WTC11 (cell line): ENCODE measurements around the gene MYOZ3. TPM values are rescaled to one million over a fixed set of nuclear protein-coding genes. Genes with fewer than 3 reads are reported as not detected.

Experiments
- ATAC-seq: fragments of 200-7000 bp; cut with Tn5 transposase; 2 replicates; pipeline ENCODE4 v1.10.0; 2021; ENCODE audit warnings: mild to moderate bottlenecking, moderate library complexity
- CTCF ChIA-PET: fragments of 300-600 bp; sonication (Branson Sonifier 250); formaldehyde crosslinking; loops from one replicate; lab custom pipeline; 2021; ENCODE audit warnings: antibody characterized with exemption; lab: Charles Lee
- POLR2A ChIA-PET: fragments of 350-600 bp; sonication (Branson Sonifier 250); formaldehyde crosslinking; loops from one replicate; lab custom pipeline; 2021; ENCODE audit warnings: antibody characterized with exemption; lab: Charles Lee
- DNase-seq: peaks from one replicate; pipeline ENCODE4 v3.0.0; 2021; ENCODE audit warnings: low spot score
- H3K27ac Mint-ChIP-seq: 2 replicates; pipeline ENCODE4 v1.8.0; 2021; ENCODE audit warnings: mixed read lengths
- H3K27me3 Mint-ChIP-seq: 2 replicates; pipeline ENCODE4 v1.8.0; 2021; ENCODE audit warnings: low read depth, mild to moderate bottlenecking, moderate library complexity, mixed read lengths
- H3K36me3 Mint-ChIP-seq: 2 replicates; pipeline ENCODE4 v1.8.0; 2021; ENCODE audit warnings: mixed read lengths
- H3K4me1 Mint-ChIP-seq: 2 replicates; pipeline ENCODE4 v1.8.0; 2022; ENCODE audit warnings: mixed read lengths
- H3K4me3 Mint-ChIP-seq: 2 replicates; pipeline ENCODE4 v1.8.0; 2021; ENCODE audit warnings: mild to moderate bottlenecking, moderate library complexity, mixed read lengths
- H3K9me3 Mint-ChIP-seq: 2 replicates; pipeline ENCODE4 v1.8.0; 2021; ENCODE audit warnings: mixed read lengths
- AFF4 ChIP-seq: sonication (generic); formaldehyde crosslinking; IDR thresholded peaks from 2 replicates; pipeline ENCODE4 v1.8.1; 2023; ENCODE audit warnings: mild to moderate bottlenecking, missing genetic modification reagents, borderline replicate concordance
- CREM ChIP-seq: sonication (generic); formaldehyde crosslinking; IDR thresholded peaks from 2 replicates; pipeline ENCODE4 v1.8.1; 2022; ENCODE audit warnings: mild to moderate bottlenecking, missing genetic modification reagents, moderate library complexity
- ETV6 ChIP-seq: sonication (generic); formaldehyde crosslinking; IDR thresholded peaks from 2 replicates; pipeline ENCODE4 v1.8.1; 2022; ENCODE audit warnings: mild to moderate bottlenecking, missing genetic modification reagents
- FOXK1 ChIP-seq: sonication (generic); formaldehyde crosslinking; IDR thresholded peaks from 2 replicates; pipeline ENCODE4 v1.8.0; 2022; ENCODE audit warnings: mild to moderate bottlenecking, moderate library complexity, missing genetic modification reagents
- NFATC4 ChIP-seq: fragments of 250-450 bp; sonication (Bioruptor Pico); IDR thresholded peaks from 2 replicates; pipeline ENCODE4 v1.9.0; 2021; ENCODE audit warnings: mild to moderate bottlenecking
- OVOL2 ChIP-seq: fragments of 250-450 bp; sonication (Bioruptor Pico); IDR thresholded peaks from 2 replicates; pipeline ENCODE4 v1.9.0; 2021; ENCODE audit warnings: mild to moderate bottlenecking, borderline replicate concordance
- RORB ChIP-seq: fragments of 250-450 bp; sonication (Bioruptor Pico); IDR thresholded peaks from 2 replicates; pipeline ENCODE4 v1.9.0; 2021; ENCODE audit warnings: mild to moderate bottlenecking
- SP1 ChIP-seq: sonication (generic); formaldehyde crosslinking; conservative IDR thresholded peaks from 2 replicates; pipeline ENCODE4 v1.8.1; 2022; ENCODE audit warnings: missing genetic modification reagents
- TEAD1 ChIP-seq: sonication (generic); formaldehyde crosslinking; IDR thresholded peaks from 2 replicates; pipeline ENCODE4 v1.8.0; 2022; ENCODE audit warnings: mild to moderate bottlenecking, missing genetic modification reagents
- USF2 ChIP-seq: sonication (generic); formaldehyde crosslinking; IDR thresholded peaks from 2 replicates; pipeline ENCODE4 v1.8.1; 2023; ENCODE audit warnings: mild to moderate bottlenecking, missing genetic modification reagents, moderate library complexity
- ZBTB21 ChIP-seq: sonication (generic); formaldehyde crosslinking; IDR thresholded peaks from 2 replicates; pipeline ENCODE4 v1.8.1; 2023; ENCODE audit warnings: mild to moderate bottlenecking, missing genetic modification reagents, borderline replicate concordance
- ZNF121 ChIP-seq: sonication (generic); formaldehyde crosslinking; IDR thresholded peaks from 2 replicates; pipeline ENCODE4 v1.8.0; 2023; ENCODE audit warnings: missing genetic modification reagents
- ZNF219 ChIP-seq: sonication (generic); formaldehyde crosslinking; IDR thresholded peaks from 2 replicates; pipeline ENCODE4 v1.8.0; 2023; ENCODE audit warnings: missing genetic modification reagents, mild to moderate bottlenecking, borderline replicate concordance
- ZNF671 ChIP-seq: fragments of 250-450 bp; sonication (Bioruptor Pico); IDR thresholded peaks from 2 replicates; pipeline ENCODE4 v1.8.0; 2021; ENCODE audit warnings: mild to moderate bottlenecking
- total RNA-seq: library from RNA; stranded (reverse); gene quantifications from 3 replicates; pipeline ENCODE4 v1.2.3, GENCODE V29; 2021
- TF ChIP-seq, protein P1 (sequence below): fragments of 200-600 bp; IDR thresholded peaks from 2 replicates; pipeline ENCODE4 v1.8.0; 2022; ENCODE audit warnings: antibody characterized with exemption
- TF ChIP-seq, protein P2 (sequence below): sonication (generic); formaldehyde crosslinking; IDR thresholded peaks from 2 replicates; pipeline ENCODE4 v1.8.0; 2023; ENCODE audit warnings: missing genetic modification reagents
- TF ChIP-seq, protein P3 (sequence below): sonication (generic); formaldehyde crosslinking; IDR thresholded peaks from 2 replicates; pipeline ENCODE4 v1.8.0; 2022; ENCODE audit warnings: mild to moderate bottlenecking, missing genetic modification reagents
- TF ChIP-seq, protein P4 (sequence below): sonication (generic); formaldehyde crosslinking; IDR thresholded peaks from 2 replicates; pipeline ENCODE4 v1.8.1; 2023; ENCODE audit warnings: mild to moderate bottlenecking, missing genetic modification reagents
- TF ChIP-seq, protein P5 (sequence below): sonication (generic); formaldehyde crosslinking; conservative IDR thresholded peaks from 2 replicates; pipeline ENCODE4 v1.8.1; 2023; ENCODE audit warnings: mild to moderate bottlenecking, low read depth, missing genetic modification reagents, moderate library complexity

MYOZ3 gene
- total RNA-seq, 1 experiment from 2014 or later, result 13.7 TPM

DNA sequence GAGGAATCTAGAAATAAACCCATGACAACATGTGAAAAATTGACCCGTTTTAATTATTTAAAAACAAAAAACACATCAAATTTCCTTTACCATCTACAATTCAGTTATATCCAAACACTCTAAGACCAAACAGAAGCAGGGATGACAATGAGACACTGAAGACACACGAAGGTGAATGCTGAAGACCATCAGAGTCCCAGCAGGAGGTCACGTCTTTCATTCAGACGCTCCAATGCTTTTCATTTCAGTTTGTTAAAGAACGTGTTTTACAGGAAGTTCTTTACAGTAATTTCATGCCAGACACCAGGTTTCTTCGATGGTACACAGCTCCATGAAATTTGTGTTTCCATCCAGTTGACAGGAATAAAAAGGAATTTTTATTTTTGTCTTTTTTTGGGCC, 29.7 kb downstream of the MYOZ3 start (continued):
- TF ChIP-seq, protein P1, sequence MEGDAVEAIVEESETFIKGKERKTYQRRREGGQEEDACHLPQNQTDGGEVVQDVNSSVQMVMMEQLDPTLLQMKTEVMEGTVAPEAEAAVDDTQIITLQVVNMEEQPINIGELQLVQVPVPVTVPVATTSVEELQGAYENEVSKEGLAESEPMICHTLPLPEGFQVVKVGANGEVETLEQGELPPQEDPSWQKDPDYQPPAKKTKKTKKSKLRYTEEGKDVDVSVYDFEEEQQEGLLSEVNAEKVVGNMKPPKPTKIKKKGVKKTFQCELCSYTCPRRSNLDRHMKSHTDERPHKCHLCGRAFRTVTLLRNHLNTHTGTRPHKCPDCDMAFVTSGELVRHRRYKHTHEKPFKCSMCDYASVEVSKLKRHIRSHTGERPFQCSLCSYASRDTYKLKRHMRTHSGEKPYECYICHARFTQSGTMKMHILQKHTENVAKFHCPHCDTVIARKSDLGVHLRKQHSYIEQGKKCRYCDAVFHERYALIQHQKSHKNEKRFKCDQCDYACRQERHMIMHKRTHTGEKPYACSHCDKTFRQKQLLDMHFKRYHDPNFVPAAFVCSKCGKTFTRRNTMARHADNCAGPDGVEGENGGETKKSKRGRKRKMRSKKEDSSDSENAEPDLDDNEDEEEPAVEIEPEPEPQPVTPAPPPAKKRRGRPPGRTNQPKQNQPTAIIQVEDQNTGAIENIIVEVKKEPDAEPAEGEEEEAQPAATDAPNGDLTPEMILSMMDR, result no peak
- no peak for TF ChIP-seq NFATC4
- no peak for TF ChIP-seq ZNF121 (CRISPR knock-in tag)
- TF ChIP-seq RORB (CRISPR knock-in tag), result no peak
- no peak for TF ChIP-seq ZBTB21 (CRISPR knock-in tag)
- TF ChIP-seq SP1, result no peak

DNA sequence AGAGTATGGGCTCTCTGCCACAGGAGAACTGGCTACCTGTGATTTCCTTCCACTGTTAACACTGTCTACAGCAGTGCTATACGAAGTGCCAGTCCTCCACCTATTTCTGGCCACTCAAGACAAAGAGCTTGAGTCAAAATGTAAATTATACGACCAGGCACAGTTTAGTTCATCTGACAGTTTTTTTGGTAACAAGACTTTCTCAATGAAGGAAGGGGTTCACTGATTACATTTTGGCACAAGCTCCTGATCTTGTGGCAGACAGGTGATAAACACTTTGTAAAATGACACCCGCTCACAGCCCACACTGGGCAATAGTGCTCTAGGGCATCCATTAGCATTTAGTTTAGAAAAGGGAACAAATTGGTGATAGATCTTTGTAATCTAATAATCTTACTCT, 31.2 kb downstream of the MYOZ3 start:
- CTCF ChIA-PET, result interaction anchor here (1.4 kb wide), 1 partner anchor 9 kb away, joined by 5 read pairs; the partner anchor contains the start of gene RBM22
- ATAC-seq, result no peak
- peaks cover 64% of the 10 kb centered on the region for H3K36me3 Mint-ChIP-seq
- TF ChIP-seq USF2 (CRISPR knock-in tag) (no peak), AFF4 (no peak), FOXK1 (no peak), ZNF219 (CRISPR knock-in tag) (no peak), TEAD1 (no peak), OVOL2 (no peak), ETV6 (CRISPR knock-in tag) (no peak), ZNF671 (no peak), CREM (no peak)
- TF ChIP-seq, protein P2, sequence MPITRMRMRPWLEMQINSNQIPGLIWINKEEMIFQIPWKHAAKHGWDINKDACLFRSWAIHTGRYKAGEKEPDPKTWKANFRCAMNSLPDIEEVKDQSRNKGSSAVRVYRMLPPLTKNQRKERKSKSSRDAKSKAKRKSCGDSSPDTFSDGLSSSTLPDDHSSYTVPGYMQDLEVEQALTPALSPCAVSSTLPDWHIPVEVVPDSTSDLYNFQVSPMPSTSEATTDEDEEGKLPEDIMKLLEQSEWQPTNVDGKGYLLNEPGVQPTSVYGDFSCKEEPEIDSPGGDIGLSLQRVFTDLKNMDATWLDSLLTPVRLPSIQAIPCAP (CRISPR knock-in tag), result no peak
- TF ChIP-seq, protein P3, sequence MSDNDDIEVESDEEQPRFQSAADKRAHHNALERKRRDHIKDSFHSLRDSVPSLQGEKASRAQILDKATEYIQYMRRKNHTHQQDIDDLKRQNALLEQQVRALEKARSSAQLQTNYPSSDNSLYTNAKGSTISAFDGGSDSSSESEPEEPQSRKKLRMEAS (CRISPR knock-in tag), result no peak
- TF ChIP-seq, protein P4, sequence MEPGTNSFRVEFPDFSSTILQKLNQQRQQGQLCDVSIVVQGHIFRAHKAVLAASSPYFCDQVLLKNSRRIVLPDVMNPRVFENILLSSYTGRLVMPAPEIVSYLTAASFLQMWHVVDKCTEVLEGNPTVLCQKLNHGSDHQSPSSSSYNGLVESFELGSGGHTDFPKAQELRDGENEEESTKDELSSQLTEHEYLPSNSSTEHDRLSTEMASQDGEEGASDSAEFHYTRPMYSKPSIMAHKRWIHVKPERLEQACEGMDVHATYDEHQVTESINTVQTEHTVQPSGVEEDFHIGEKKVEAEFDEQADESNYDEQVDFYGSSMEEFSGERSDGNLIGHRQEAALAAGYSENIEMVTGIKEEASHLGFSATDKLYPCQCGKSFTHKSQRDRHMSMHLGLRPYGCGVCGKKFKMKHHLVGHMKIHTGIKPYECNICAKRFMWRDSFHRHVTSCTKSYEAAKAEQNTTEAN (CRISPR knock-in tag), result no peak
- TF ChIP-seq, protein P5, sequence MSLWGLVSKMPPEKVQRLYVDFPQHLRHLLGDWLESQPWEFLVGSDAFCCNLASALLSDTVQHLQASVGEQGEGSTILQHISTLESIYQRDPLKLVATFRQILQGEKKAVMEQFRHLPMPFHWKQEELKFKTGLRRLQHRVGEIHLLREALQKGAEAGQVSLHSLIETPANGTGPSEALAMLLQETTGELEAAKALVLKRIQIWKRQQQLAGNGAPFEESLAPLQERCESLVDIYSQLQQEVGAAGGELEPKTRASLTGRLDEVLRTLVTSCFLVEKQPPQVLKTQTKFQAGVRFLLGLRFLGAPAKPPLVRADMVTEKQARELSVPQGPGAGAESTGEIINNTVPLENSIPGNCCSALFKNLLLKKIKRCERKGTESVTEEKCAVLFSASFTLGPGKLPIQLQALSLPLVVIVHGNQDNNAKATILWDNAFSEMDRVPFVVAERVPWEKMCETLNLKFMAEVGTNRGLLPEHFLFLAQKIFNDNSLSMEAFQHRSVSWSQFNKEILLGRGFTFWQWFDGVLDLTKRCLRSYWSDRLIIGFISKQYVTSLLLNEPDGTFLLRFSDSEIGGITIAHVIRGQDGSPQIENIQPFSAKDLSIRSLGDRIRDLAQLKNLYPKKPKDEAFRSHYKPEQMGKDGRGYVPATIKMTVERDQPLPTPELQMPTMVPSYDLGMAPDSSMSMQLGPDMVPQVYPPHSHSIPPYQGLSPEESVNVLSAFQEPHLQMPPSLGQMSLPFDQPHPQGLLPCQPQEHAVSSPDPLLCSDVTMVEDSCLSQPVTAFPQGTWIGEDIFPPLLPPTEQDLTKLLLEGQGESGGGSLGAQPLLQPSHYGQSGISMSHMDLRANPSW (CRISPR knock-in tag), result no peak
- TF ChIP-seq, all 79 proteins: peak for 0
- H3K9me3 Mint-ChIP-seq, result no peaks in the 10 kb centered on the region
- H3K27me3 Mint-ChIP-seq, result no peaks in the 10 kb centered on the region
- no peak overlapping the region for H3K27ac Mint-ChIP-seq
- peaks cover 9% of the 10 kb centered on the region for H3K4me1 Mint-ChIP-seq
- no peak overlapping the region for H3K4me3 Mint-ChIP-seq
- DNase-seq, result no peak
- POLR2A ChIA-PET, result no interaction called here
